NB4 (cell line): Measurements from ENCODE around the gene ICE1.

ENCODE experiments used
- DNase-seq: peaks from one replicate; pipeline ENCODE4 v3.0.0; 2010; ENCODE audit warnings: low read depth
- H3K4me3 ChIP-seq: one replicate; pipeline ENCODE4 v1.5.1; 2011; ENCODE audit warnings: mild to moderate bottlenecking, low read depth, low read length, moderate library complexity
- MYC ChIP-seq: IDR thresholded peaks from 2 replicates; pipeline ENCODE4 v1.6.1; 2011; ENCODE audit warnings: low read depth, low read length
- POLR2A ChIP-seq: IDR thresholded peaks from 2 replicates; pipeline ENCODE4 v1.6.1; 2011; ENCODE audit warnings: mild to moderate bottlenecking; ENCODE audit not compliant: insufficient read length; ENCODE audit errors: extremely low read depth
- TF ChIP-seq, protein P1 (sequence below): IDR thresholded peaks from 2 replicates; pipeline ENCODE4 v1.6.1; 2011; ENCODE audit warnings: low read depth, low read length
- TF ChIP-seq, protein P2 (sequence below): IDR thresholded peaks from one replicate; pipeline ENCODE4 v1.5.1; 2012; ENCODE audit warnings: low read depth, low read length

ICE1 gene

DNA sequence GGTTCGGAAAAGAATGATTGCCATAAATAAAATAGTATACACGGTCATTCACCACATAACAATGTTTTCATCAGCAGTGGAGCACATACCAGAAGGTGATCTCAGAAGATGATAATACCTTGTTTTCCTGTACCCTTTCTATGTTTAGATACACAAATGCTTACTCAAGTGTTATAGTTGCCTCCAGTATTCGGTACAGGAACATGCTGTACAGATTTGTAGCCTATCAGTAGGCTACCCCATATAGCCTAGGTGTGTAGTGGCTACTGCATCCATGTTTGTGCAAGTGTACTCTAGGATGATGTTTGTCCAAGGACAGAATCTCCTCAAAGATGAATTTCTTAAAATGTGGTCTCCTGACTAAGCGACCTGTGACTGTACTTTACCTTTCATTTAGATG lies 59.2 kb downstream of the ICE1 start:
- DNase-seq: no peak
- TF ChIP-seq, protein P1, sequence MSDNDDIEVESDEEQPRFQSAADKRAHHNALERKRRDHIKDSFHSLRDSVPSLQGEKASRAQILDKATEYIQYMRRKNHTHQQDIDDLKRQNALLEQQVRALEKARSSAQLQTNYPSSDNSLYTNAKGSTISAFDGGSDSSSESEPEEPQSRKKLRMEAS: no peak
- H3K4me3 ChIP-seq: no peak overlapping the region

DNA sequence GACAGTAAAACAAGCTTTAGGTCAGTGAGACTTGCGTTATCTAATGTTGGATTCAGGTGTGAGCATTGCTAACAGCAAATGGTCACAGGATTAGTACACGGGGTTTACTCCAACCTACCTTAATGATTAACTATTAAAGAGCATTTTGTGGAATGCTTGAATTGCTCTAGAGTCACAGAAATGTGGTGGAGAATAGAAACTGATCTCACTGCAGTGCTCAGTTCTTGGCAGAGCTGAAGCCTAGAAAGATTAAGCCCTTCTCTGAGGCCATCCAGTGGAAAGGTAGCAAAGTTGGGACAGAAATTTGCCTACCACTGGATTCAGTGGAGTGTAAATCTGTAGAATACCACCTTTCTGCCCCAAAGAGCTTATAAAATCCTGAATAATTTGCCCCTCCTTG lies 60.9 kb downstream of the ICE1 start:
- no peak for DNase-seq
- H3K4me3 ChIP-seq: no peak overlapping the region
- TF ChIP-seq MYC (no peak), POLR2A (no peak)
- TF ChIP-seq, protein P1: no peak
- TF ChIP-seq, protein P2, sequence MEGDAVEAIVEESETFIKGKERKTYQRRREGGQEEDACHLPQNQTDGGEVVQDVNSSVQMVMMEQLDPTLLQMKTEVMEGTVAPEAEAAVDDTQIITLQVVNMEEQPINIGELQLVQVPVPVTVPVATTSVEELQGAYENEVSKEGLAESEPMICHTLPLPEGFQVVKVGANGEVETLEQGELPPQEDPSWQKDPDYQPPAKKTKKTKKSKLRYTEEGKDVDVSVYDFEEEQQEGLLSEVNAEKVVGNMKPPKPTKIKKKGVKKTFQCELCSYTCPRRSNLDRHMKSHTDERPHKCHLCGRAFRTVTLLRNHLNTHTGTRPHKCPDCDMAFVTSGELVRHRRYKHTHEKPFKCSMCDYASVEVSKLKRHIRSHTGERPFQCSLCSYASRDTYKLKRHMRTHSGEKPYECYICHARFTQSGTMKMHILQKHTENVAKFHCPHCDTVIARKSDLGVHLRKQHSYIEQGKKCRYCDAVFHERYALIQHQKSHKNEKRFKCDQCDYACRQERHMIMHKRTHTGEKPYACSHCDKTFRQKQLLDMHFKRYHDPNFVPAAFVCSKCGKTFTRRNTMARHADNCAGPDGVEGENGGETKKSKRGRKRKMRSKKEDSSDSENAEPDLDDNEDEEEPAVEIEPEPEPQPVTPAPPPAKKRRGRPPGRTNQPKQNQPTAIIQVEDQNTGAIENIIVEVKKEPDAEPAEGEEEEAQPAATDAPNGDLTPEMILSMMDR: no peak

DNA sequence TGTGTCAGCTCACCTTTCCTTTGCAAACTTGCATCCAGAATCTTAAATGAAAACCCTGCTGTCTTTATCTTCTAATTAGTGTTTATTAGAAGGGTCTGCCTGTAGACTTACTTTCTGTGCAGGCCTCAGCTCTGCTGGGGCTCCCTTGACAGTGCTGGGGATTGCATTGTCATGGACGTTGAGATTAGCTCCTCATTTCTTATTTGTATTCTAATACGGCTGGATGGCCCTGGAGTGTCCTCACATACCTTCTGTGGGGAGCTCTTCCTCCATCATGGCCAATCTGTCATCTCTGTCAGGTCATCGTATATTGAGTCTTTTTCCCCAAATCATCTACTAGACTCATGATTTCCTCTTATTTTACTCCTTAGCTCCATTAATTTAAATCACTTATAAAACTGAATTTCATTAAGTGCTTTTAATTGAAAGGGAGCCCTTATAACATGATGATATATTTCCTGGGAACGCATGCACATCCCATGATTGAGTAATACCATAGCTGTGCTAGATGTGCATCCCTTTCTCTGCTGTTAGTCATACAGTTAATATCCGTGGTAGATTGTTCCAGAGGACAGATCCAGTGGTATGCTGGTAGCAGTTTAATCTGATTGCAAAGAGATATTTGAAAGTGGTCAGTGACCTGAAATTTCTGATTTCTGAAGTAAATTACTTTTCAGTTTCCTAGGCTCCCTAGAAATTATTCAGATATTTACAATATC lies 61.6 kb downstream of the ICE1 start:
- TF ChIP-seq, protein P2: no peak
- TF ChIP-seq POLR2A: no peak
- no peak for TF ChIP-seq MYC
- DNase-seq: no peak
- no peak overlapping the region for H3K4me3 ChIP-seq

DNA sequence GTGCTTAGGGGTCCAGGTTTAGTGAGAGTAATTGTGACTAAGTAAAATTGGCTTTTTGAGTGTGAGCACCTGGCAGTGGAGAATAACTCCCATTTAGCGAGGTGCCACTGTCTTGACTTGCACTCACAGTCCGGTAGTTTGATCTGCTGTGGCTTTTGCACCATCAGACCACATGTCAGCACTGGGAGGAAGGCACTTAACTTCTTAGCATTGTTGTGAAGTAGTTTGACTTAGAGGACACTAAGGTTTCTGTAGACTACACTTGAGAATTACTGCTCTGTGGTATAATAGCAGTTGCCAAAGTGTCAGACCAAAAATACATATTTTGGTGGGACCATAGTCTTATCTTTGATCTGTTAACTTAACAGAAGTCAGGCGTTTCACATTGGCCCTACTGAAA lies 63.6 kb downstream of the ICE1 start:
- no peak for DNase-seq
- H3K4me3 ChIP-seq: no peak overlapping the region
- TF ChIP-seq, protein P1: no peak
- no peak for TF ChIP-seq POLR2A

DNA sequence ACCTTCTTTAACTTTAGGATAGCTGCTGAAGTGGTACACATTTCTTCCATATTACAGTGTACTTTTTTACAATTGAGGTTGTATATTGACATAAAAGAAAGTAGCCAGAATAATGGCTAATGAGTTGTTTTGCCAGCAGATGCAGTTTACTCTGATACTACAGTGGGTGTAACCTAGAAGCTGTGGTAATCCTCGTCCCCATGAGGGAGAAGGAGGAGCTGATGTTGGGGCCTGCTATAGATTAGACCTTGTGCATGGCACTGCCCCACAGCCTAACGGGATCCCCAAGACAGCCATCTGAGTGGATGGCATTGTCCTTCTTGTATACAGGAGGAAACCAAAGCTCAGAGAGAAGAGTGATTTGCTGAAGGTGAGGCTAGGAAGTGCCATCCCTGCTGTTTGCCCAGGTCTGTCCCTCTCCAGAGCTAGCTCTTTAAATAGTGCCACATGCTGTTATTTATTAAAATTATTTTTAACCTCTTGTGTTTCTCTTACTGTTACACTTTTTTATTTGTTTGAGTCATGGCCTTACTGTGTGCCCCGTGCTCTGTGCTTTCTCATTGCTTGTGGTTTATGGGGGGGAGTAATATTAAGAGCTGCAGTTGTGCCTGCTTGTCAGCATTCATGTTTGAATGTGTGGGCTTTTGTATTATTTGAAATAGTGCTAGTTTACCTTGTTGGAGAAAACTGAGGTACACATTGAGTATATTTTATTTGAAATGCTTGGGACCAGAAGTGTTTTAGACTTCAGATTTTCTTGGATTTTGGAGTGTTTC lies 65.3 kb downstream of the ICE1 start:
- no peak for DNase-seq
- TF ChIP-seq POLR2A: no peak
- TF ChIP-seq, protein P2: no peak
- no peak for TF ChIP-seq MYC
- TF ChIP-seq, protein P1: no peak
- no peak overlapping the region for H3K4me3 ChIP-seq

DNA sequence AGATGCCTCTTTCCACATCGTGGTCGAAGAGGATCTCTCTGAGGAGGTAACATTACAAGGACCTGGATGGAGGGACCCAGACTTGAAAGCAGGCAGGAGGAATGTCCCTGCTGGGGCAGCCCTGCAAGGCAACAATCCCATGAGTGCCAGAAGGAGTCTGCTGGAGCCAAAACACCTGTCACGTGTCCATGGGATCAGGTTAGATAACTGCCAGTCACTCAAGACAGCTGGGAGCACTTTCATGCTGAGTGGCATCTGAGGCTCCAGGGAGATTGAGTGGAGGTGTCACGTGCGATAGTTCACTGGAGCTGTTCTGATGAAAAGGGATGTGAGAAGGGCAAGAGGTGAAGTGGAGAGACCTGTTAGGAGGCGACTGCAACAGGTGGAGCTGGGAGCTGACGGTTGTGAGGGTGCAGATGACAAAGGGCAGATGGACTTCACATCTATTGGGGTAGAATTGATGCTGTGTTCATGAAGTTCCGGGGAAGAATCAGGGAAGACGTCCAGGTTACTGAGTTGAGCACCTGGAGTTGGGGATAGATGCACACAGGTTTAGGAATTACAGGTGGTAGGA lies 68.4 kb downstream of the ICE1 start:
- DNase-seq: no peak
- no peak for TF ChIP-seq POLR2A
- TF ChIP-seq, protein P2: no peak
- TF ChIP-seq, protein P1: no peak
- no peak for TF ChIP-seq MYC
- H3K4me3 ChIP-seq: no peak overlapping the region
